Cardiac fibroblast (primary cell): Measurements from ENCODE around the gene EIF4EBP3.

Source experiments
- DNase-seq, 2 donors: peaks; one replicate each; pipeline versions ENCODE4 v3.0.0 to v3.0.0-alpha.2; 2010; ENCODE audit warnings: low read depth in 2 of 2
- H3K4me3 ChIP-seq, 2 donors: replicated peaks in 1 of 2; 1 replicate in 1 of 2; 2 replicates in 1 of 2; pipeline ENCODE4 v1.5.1; 2011; ENCODE audit warnings: low read depth in 2 of 2, low read length in 2 of 2, mild to moderate bottlenecking in 2 of 2, moderate library complexity in 1 of 2
- CTCF ChIP-seq: IDR thresholded peaks from one replicate; pipeline ENCODE4 v1.5.1; 2011; ENCODE audit warnings: low read depth, mild to moderate bottlenecking, low read length, inconsistent platforms

Gene EIF4EBP3

GRCh38 chr5:140548791-140549190 lies 1.3 kb downstream of the EIF4EBP3 start:
- DNase-seq, result no peak
- H3K4me3 ChIP-seq, result no peak overlapping the region
- no peak for TF ChIP-seq CTCF

DNA sequence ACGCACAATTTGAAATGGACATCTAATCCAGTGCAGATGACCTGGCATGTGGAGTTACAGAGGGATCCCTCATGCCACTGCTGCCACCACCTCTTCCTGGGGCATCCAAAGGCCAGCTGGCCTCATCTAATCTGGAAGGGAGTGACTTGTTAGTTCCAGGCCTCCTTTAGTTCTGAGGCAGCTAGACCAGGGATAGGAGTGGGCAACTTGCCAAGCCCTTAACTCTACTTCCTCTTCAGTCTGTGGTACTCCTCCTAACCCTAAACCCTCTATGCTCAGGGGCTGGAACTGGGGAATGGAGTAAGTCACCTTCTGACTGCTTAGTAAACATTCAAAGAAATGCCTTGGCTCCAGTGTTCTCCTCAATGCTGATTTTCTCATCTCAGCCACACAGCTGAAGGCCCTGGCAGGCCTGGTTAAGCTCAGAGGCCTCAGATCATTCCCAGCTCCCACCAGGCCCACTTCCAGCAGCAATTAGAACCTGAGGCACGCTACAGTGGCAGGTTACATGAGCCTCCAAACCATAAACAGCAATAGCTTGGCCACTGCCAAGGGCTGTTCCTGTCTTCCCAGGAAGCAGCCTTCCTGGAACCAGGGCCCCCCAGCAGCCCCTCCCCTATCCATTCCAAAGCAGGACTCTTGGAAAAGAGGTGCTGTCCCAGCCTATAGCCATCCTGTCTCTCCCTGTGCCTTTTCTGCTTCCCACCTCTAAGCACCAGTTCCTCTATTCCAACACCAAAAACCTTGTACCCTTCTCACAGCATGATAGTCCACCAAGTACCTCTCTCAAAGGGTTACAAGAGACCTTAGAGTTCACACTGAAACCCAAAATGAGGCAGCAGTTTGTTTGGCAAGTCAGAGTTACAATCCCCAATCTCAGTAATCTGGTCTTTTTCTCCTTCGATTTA lies 2.0 kb downstream of the EIF4EBP3 start:
- H3K4me3 ChIP-seq, result no peak overlapping the region
- DNase-seq, result peak; percentile 40 to 77
- no peak for TF ChIP-seq CTCF

DNA sequence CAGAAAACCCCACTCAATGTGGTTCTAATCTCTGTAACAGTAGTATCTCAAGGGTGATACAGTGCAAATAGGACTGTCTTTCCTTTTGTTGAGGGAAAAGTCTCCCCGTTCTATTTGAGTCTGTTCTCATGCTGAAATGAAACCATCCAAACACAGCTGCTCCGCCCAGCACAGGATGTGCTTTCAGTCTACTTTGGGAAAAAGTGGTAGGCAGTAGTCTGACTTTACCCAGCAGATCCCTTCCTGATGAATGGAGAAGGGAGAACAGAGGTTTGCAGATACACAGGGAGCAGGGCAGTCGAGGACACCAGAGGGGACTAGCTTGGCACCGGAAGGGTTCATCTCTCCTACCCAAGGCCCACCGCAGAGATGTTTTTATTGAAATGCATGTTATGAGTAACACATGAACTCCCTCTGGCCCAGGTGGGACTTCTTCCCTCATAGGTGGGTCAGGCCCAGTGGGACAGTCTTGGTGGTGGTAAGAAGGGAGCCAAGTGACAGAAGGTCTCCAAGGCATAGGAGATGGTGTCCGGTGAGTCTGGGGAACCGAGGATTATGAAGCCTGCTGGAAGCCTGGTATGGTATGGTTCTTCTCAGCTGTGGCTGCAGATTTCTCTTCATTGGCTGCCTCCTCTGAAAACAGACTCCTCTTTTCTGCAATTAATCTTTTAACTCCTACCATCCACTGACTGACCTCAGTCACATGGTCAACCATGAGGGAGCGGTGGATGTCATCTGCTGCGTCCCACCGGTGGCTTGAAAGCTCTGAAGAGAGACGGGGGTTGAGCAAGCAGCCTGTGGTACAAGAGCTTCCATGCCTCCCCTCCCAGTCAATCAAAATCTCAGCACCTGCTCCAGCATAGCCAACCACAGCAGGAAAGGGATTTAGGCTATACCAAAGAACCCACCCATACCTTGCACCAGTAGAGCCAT lies 3.0 kb downstream of the EIF4EBP3 start:
- TF ChIP-seq CTCF, result no peak
- no peak overlapping the region for H3K4me3 ChIP-seq
- DNase-seq, result no peak

GRCh38 chr5:140551872-140552271 lies 4.4 kb downstream of the EIF4EBP3 start:
- no peak for TF ChIP-seq CTCF
- DNase-seq, result no peak
- H3K4me3 ChIP-seq, result no peak overlapping the region

- no peak for TF ChIP-seq CTCF
- no peak overlapping the region for H3K4me3 ChIP-seq
Measured at GRCh38 chr5:140553657-140554056, 6.2 kb downstream of the EIF4EBP3 start.

GRCh38 chr5:140554454-140554853 lies 7.0 kb downstream of the EIF4EBP3 start:
- TF ChIP-seq CTCF, result no peak
- DNase-seq, result peak; percentile 51 to 78
- no peak overlapping the region for H3K4me3 ChIP-seq

More at GRCh38 chr5:140553657-140554056, 6.2 kb downstream of the EIF4EBP3 start:
- DNase-seq, result peak in 1 of 2 donors; percentile 32
